AML-193 (cell line): ENCODE results near the gene S100A7A.
A peak's percentile ranks its signal among the peaks of the same experiment; 100 is the strongest.
"Not testable (repeated sequence)": the region's sequence is repeated elsewhere in the genome, so short reads cannot be mapped to it uniquely, and the experiment has no call there.

Experiments
- DNase-seq, 2 experiments: peaks; one replicate each; lab custom pipeline; 2025; lab: John Stamatoyannopoulos, UW

Gene S100A7A

DNA sequence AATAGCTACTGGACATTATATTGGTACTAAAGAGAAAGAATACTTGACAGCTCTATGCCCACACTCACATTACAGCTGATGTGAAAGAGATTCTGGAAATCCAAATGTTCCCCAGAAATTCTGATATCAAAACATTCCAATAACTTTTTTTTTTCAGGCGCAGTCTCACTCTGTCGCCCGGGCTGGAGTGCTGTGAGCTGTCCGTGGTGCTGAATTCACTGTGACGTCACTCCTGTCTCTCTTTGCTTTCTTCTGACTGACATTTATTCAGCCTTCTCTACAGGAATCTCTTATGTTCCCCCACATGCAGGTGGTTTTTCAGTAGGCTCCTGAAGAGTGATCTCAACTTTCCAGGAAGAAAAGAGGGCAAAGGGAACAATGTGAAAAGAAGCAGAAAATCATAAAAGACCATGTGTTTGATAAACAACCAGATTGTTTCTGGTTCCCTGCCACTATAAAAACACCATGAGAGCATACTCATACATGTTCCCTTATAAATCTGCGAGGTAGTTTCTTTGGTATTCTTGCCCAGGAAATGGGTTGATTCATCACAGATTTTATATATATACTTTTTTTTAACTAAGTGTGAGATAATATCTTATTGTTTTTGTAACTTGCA lies 6.2 kb downstream of the S100A7A start:
- peak; percentile 15 to 39 for DNase-seq

DNA sequence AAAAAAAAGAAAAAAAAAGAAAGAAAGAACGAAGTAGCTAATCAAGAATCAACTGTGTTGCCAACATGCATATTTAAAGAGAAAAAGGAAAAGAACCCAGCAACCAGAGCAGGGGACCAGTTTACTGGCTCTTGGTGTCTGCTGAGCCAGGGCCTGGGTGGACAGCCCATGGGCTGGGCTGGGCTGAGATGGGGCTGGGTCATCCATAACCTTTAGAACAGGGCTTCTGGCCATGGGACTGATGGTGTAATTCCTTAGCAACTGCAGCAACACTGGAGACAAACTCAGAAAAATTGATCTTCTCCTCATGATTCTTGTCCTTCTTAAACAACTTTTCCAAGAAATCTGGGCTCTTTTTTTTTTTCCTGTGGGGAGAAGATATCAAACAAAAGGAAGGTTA lies 10.5 kb downstream of the S100A7A start:
- no peak for DNase-seq

DNA sequence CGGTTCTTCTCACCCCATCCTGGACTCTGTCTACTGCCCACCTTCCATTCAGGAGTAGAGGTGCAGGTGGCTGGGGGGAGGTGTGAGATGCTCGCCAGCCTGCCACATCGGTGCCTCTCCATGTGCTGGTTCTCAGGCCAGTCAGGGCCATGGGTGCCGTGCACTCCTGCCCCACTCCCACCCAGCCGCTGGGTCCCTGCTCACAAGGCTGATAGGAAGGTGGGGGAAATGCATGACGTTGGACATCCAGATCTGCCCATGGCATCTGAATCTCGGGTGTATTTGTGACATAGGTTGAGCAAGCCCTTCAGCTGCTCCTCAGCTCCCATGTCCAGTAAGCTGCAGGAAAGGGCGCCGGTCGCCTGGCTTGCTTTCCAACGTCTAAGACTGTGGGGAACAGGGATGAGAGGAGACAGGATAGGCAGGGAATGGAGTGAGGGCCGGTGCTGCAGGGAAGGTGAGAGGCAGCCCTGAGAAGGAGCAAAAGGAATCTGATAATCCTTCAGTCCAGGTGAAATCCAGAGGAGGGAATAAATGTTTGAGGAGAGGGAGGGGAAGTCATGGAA lies 11.8 kb downstream of the S100A7A start:
- DNase-seq, result no peak

DNA sequence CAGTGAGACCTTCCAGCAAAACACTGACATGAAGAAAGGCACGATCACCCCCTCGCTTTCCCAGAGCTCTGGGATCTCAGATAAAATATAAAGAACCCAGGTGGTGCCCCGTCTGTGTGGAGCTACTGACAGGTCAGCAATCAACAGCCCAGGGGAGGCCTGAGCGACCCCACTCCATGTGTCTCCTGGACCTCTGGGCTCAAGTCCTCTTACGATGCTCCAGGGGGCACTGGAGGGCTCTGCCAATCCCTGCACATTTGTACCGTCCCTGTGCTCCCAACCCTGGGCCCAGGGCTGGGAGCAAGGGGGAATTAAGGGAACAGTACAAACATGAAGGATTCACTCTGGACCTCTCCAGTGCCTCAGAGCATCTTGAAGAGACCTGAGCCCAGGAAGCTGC lies 12.5 kb downstream of the S100A7A start:
- DNase-seq, result no peak

DNA sequence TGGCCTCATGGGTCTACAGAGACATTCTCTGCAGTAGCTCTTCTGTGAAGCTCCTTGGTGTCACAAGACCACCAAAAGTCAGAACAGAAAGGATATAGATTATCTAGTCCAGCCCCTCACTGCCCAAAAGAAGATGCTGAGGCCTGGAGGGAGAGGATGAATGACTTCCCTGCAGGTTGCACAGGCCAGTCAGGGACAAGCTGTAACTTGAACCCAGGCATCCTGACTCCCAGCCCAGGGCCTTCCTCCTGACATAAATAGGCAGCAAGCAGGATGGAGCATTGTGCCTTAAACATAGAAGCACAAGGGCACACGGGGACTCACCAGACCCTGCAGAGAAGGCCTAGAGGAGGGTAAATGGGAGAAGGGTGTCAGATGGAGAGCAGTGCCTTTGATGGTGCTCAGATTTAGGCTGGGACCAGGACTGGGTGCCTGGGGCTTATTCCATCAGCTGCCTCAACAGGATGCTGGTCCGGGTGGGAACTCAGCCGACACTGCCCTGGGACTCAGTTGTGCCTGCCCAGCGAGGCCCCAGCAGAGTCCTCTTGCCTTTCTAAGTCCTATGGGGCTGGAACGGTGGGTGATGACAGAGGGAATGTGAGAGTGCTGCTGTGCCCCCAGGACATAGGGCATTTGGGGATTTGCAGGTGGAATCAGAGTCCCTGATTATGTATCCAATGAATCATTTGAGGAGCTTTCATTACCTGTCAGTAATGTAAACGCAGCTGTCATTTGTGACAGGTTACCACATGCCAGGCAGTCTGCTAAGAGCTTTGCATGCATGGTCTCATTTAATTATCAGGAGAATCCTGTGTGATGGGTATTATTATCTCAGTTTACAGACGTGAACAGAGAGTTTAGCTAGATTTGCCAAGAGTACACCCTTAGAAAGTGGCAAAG lies 13.2 kb downstream of the S100A7A start:
- DNase-seq, result no peak

DNA sequence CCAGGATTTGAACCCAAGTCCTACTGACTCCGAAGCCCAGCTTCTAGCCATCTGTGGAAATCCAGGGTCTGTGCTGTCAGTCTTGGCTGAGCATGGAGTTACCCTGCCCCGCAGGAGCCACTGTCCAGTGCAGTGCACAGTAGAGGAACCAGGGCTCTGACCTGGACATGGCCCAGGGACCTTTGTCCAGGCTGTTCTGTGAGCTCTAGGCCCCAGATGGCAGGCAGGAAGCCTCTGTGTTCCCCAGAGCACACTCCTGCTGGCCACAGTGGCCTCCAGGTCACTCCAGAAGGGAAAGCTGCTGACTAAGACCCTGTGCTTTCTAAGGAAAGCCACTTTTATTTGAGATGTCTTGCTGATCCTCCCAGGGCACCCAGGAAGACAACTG lies 13.8 kb downstream of the S100A7A start:
- no peak for DNase-seq

DNA sequence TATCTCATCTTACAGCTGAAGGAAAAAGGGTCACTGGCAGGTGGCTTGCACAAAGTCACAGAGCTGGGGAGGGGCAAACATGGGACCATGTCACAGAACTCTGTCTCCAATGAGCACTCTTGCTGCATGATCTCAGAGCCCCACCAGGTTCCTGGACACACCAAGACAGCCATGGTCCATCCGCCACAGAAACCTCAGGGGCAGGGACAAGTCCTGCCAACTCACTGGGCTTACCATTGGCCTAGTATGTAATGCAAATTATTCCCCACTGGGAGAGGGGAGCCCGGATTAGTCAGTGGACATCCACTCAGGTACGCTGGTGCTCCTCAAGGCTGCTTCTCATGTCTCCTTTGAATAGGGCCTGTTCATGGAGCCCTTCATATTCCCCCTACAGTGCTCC lies 14.2 kb downstream of the S100A7A start:
- no peak for DNase-seq

DNA sequence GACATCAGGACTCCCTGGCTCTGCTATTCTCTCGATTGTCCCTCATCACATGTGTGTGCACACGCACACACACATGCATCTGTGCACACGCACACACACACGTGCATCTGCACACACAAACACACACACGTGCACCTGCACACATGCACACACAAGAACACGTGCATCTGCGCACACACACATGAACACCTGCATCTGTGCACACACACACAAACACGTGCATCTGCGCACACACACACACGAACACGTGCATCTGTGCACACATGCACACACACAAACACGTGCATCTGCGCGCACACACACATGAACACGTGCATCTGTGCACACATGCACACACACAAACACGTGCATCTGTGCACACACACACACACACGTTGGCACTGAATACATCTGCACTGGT lies 14.7 kb downstream of the S100A7A start:
- DNase-seq, result no peak

DNA sequence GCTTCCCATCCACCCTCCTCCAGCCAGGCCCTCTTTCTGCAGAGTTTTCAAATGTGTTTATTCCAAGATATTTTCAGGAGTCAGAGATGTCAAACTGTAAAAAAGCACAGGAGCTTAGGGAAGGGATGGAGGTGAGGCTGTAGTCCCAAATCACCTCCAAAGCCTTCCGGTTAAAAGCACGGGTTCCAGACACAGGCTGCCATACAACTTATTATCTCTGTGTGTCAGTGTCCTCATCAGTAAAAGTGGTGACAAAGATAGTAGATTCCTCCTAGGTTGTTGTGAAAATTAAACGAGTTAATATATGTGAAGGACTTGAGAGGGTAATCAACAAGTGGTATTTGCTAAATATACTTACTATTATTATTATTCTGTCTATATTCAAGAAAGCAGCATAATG lies 15.1 kb downstream of the S100A7A start:
- DNase-seq, result no peak

DNA sequence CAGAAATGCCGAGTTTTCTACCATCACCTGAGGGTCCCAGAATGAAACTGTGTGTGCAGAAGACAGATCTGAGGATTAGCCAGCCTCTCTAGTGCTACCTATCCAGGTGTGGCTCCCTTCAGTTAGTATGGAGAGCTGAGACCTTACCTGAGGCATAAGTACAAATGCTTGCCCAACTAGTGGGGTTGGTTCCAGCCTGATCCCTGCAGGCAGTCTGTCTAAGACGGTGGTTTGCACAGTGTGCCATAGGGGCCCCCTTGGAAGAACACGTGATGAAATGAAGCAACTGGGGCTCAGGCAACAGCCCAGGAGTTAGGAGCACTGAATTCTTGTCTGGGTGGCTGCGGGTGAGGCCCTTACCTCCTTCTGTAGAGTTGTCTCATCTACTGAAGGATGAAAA lies 15.6 kb downstream of the S100A7A start:
- no peak for DNase-seq

DNA sequence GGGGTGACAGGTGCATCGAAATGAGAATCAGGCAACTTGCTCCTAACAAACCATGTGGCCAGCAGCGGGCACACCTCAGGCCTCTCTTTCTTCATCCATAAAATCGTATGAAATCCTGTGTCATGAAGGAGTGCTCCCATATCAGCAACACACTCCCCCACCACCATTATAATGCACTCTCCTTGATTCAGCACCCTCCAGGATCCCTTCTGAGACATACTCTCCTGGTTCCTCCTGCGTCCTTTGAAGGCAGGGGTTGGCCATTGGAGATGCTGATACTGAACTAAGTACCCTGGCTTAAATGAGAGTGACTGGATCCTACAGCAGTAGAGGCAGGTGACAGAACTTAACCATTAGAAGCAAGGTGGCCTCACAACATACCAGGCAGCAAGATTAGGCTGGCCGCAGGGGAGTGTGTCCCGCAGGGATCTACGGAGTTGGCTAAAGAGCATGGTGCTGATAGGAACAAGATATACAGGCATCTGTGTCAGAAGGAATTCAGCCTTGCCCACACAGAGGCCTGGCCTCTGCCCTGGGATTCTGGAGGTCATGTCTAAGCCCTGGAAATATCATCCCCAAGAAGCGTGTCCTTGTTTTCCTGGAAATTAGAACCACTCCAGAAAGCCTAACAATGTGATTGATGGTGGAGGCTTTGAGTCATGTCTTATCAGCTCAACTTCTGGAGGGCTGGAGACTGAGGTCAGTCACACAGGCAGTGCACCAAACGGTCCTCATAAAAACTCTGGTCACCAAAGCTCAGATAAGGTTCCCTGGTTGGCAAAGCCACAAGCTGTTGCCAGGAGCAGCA lies 16.8 kb downstream of the S100A7A start:
- no peak for DNase-seq

DNA sequence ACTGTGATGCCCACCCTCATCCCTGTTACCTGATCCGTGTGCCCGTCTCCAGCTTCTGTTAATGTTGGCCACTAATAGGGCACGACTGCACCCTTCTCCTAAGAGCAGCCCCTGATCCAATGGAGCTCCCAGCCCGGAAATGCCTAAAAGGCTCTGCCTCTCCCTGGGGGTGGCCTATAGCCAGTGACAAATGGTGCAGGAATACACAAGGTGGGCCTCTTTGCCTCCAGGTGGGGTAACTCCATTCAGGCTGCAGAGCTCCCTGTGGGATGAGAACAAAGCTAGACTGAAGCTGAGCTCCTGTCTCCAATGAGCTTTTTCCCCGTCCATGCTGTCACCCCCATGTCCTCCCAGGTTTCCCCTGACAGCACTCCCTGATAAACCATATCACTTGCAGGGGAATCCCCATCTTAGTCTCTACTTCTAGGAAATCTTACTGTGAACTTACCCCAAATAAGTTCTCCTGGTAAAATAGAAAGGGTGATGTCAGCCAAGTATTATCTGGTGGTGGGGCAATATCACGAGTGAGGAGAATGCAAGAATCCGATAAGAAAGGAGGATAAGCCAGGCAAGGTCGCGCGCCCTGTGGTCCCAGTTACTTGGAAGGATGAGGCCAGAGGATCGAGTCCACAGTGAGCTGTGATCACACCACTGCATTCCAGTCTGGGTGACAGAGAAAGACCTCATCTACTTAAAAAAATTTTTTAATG lies 18.6 kb downstream of the S100A7A start:
- no peak for DNase-seq

DNA sequence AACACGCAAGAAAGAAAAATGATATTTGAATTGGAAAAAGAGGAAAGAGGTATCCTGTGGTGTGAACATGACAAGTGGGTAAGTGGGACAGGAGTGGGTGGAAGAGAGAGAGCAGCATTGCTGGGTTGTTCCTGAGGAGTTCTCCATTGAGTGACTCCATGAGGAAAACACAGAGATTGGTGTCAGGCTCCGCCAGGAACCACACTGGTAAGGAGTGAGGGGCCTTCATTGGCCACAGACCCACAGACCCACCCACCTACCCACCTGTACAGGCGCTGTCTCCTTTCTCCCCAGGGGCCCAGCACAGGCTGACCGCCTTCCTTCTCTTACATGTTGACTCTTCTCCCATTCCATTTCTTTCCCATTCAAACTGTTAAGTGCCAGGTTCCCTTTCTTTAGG lies 20.9 kb downstream of the S100A7A start:
- DNase-seq, result no peak

DNA sequence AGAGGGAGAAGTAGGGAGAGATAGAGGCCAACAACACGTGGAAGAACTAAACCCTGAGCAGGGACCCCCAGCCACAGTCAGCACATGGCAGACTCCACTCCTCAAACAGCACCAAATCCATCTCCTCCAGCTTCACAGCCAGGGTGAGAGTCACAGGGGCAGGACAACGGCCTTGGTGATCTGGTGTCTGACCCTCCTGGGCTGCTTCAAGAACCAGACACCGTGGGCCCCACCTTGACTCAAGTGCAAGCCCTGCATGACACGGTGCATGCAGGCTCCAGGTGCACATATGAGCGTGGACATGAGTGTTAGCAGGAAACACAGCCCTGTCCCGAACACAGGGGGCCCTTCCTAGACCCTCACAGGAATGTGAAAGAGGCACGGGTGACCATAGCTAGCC lies 22.3 kb downstream of the S100A7A start:
- no peak for DNase-seq

DNA sequence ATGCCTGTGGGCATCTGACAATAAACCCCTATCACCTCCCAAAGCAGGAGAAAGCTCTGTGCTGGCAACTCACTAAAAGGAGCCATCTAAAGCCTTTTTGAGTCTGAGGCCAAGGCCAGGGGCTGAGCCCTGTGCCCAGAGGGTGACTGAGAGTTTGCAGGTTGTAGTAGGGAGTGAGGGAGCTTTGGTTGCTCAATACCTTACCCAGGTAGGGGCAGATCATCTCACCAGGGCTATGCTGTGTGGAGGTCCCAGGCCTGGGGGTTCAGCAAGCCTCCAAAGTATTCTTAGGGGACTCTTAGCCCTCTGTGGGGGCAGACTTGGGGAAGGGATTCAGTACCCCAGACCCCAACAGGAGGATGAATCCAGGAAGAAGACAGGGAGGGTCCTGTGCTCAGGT lies 23.0 kb downstream of the S100A7A start:
- no peak for DNase-seq

DNA sequence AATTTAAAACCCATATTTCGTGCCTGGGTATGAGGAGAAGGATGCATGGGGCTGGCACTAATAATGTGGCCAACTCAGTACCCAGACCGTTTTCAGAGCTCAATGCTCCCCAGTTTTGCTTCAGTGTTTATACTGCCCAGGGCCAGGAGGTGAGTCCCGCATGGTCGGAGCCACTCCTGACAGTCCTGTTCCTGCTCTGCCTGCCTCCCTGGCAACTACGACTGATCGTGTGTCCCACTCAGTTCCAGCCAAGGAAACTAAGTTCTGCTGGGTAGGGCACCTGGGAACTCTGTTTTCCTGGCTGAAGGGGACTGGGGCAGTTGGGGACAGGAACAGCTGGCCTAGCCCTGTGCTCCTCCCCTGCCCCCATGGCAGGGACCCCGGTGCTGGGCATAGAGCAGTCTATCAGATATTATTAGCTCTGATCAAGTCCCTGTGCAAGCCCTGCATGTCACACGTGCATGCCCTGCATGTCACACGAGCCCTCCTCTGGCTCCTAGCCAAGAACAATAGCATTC lies 25.0 kb downstream of the S100A7A start:
- DNase-seq, result no peak

DNA sequence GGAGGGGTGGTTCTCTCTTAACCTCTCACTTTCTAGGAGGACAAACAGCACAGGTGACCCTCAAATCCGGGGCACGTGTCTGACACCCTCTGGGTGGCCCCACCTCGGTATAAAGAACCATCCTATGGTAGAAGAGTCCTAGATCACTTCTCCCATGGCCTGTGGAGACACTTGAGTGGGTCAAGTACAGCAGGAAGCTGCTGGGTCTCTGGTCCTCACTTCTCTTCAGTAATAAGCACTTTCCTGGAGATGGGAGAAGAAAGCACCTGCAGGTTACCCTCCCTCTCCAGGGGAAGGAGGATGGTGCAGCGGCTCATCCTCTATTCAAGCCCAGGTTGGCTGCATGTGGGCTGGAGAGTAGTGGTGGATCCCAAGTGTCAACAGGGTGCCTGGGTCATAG lies 27.2 kb downstream of the S100A7A start:
- DNase-seq, result no peak

DNA sequence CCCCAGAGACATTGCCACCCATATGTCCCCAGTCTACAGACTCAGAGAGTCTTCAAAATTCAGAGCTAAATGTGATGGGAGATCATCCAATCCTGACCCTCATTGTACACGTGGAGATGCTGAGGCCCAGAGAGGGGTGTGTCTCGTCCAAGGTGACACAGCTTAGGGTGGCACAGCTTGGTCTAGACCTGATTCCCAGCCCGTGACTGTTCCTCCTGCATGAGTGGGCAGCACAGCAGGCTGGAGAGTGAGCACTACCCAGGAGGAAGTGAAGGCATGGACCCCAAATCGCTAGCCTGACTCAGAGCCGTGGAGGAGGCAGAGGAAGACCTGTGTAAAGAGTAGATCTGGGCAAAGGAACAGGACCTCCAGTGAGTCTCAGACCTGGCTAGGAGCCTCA lies 27.8 kb downstream of the S100A7A start:
- DNase-seq, result no peak

DNA sequence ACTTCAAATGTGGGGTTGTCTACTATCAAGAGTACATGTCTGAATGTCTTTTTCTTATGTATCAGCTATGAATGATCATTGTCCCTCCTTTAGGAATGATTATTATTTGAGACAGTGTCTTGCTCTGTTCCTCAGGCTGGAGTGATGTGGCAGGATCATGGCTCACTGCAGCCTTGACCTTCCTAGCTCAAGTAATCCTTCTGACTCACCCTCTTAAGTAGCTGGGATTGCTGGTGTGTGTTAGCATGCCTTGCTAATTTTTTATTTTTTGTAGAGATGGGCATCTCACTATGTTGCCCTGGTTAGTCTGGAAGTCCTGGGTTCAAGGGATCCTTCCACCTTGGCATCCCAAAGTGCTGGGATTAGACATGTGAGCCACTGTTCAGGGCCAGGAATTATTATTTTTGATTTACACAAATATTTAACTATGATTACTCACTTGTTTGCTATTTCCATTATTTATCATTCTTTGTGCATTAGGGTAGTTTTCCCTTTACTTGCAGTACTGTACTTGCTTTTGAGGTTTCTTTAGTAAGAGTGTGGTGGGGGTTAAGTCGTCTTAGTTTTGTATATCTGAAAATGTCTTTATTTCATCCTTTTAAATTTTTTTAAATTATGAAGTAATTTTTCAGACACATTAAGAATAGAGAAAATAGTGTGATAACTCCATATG lies 31.3 kb downstream of the S100A7A start:
- DNase-seq, result no peak

DNA sequence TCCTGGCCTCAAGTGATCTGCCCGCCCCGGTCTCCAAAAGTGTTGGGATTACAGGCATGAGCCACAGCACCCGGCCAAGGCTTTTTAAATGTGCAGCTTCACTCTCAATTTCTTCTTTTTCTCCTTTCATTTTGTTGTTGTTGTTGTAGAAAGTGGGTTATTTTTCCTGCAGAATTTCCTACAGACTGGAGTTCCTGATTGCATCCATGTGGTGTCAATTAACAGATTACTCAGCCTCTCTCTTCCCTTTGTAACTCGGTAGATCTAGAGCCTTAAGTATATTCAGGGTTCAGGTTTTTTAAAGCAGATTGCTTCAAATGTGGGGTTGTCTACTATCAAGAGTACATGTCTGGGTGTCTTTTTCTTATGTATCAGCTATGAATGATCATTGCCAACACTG lies 32.5 kb downstream of the S100A7A start:
- DNase-seq, result not testable (repeated sequence)

DNA sequence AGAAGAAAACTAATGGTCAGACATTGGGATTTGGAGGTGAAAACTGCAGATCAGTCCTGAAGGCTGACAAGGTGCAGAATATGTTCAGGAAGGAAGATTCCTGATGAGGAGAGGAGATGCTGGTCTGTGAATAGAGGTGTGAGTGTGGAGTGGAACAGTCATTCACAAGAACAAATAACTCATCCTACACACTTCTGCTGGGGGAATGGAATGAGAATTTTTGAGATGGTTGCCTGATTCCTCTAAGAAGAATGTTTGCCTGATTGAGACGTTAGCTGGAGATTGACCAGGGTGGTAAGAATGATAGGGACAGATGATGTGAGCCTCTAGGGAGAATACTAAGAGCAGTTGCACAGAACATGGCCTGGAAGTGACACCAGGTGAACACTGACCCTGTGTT lies 40.1 kb downstream of the S100A7A start:
- DNase-seq, result no peak
